CD4-positive, alpha-beta T cell treated with Interleukin-21 for 1 hour (primary cell): ENCODE data around the gene ELAVL1.
A peak's percentile ranks its signal among the peaks of the same experiment; 100 is the strongest.
"Not testable (repeated sequence)": the region's sequence is repeated elsewhere in the genome, so short reads cannot be mapped to it uniquely, and the experiment has no call there.

ENCODE experiments used
- DNase-seq: peaks from one replicate; pipeline ENCODE4 v3.0.0-alpha.2; 2020

Gene ELAVL1

GRCh38 chr19:7932930-7933300, 72.5 kb downstream of the ELAVL1 start:
- no peak for DNase-seq

DNA sequence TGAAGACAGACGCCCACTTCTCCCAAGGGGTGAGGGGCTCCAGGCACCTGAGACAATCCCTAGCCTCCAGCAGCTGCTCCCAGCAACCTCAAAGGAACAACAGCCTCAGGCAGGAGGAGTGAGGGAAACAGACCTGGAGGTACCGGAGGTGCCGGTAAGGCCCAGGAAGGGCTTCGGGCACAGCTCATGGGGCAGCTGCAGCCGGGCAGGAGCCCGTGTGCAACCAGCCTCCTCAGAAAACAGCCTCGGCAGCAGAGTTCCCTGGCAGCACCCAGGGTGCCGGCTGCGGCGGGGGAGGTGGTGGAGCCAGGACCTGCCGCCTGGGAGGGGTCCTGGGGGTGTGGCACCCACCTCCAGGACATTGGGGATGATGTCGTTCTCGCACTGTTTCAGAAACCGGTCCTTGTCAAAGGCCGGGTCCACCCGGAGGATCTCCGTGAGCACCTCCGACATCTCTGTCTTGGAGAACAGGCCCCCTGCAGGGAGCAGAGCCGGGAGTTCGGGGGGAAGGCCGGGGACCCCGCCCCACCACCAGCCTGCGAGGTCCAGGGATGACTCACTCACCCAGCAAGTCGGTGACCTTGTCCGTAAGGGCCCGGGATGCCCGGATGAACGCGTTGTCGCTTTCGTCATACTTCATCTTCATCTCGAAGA, 73.0 kb downstream of the ELAVL1 start:
- no peak for DNase-seq

- DNase-seq: no peak
Measured at GRCh38 chr19:7931221-7932061, 74.0 kb downstream of the ELAVL1 start.

GRCh38 chr19:7930765-7931164, 74.7 kb downstream of the ELAVL1 start:
- DNase-seq: no peak

GRCh38 chr19:7930030-7930429, 75.4 kb downstream of the ELAVL1 start:
- DNase-seq: not testable (repeated sequence)

- peak; percentile 77 for DNase-seq
Measured at GRCh38 chr19:7928741-7929701, 76.4 kb downstream of the ELAVL1 start.

DNA sequence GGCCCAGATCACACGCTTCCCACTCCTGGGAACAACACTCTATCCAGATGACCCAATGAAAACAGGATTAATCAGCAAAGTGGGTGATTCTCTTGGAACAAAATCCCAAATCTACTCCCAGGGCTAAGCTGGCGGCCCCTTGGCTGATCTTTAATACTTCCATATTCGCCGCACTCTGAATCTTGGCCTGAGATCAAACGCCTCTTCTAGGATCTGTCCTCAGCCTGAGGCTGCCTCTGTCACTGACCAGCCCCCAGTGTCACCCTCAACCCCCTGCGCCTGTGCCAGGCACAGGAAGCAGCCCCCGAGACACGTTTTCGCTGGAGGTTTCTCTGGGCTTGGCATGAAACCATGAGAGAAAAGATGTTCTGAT, 77.1 kb downstream of the ELAVL1 start:
- no peak for DNase-seq

DNA sequence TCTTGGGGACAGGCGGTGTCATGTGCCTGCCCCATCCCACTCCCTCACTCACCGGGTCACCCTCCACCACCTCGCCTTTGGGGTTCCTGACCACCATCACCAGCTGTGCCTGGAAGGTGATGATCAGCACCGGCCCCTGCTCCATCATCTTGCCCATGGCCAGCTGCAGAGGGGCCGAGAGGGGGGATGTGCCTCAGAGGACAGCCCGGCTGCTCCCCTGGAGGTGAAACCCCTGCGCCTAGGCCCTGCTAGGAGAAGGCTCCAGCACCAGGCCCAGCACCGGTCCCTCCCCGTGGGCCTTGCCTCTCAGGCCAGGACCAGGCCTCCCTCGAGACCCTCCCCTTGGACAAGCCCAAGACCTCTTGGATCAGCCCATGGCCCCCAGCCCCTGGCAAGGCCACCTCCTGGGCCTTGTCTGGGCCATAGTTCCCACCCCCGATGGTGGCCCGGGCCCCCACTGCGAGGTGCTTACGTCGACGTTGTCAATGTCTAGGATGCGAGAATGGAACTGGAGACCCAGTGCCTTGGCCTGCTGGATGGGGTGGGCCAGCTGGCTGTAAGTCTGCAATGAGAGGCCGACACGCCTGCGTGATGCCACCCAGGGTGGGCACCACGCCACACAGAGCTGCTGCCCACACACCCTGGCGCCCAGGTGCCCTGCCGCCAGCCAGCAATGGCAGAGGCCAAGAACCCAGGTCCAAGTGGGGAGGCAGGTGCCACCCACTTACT, 77.7 kb downstream of the ELAVL1 start:
- no peak for DNase-seq

GRCh38 chr19:7926727-7927604, 78.5 kb downstream of the ELAVL1 start:
- DNase-seq: no peak

DNA sequence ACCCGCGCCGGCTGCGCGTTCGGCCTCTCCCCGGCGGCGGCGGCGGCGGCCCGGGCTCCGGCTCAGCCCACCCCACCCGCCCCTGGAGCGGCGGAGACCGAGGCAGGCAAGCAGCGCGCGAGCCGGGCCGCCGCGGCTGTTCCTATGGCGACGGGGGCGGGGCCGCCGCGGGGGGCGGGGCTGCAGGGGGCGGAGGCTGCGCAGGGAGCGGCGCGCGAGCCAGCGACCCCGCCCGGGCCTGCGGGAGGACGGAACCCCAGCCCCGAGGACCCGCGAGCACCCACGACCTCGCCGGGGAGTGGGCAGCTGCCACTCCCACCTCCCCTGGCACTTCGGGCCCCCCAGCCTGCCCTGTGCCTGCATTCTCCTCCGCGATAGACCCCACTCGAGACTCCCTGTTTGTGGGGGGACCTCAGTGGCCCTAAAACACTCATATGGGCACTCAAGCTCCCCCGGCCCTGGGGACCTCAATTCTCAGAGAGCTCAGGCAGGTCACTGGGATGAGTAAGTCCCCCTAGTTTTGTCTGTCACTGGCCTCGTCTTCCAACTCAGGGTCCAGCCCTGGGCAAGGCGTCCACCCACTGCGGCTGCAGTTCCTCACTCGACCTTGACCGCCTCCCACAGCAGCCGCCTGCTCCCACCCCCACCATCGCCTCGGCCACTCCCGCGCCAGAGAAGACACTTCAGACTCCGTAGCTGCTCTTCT, 79.3 kb downstream of the ELAVL1 start, which contains the start of gene CTXN1:
Gene CTXN1, minus strand, starts transcription at position 115 of the 706 bp plus-strand sequence. CDS start 597 bp downstream, outside the sequence.
- peak; percentile 82 for DNase-seq

DNA sequence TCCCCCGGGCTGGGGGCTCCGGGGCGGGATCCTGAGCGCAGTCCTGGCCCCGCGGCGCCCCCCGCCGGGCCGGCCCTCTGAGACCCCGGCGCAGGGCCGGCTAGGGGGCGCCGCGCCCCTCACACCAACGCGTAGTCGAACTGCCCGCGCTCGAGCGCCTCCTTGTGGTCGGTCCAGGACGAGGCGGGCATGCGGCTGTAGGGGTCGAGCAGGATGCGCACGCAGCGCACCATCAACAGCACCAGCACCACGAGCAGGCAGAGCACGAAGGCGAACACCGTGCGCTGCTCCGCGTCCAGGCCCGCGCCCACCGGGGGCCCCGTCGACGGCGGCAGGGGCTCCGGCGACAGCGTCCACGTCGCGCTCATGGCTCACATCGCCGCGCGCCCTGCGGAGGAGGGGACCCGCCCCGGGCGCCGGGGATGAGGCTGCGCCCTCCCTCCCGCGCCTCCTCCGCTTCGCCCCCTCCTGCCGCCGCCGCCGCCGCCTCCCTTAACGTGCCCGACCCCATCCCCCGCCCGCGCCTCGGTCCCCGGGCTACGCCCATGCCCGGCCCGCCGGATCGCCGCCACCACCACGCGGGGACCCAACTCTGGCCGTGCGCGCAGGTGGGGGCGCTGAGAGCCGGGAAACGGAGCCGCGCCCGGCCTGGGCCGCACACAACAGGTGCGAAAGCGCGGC, 80.1 kb downstream of the ELAVL1 start:
- peak; percentile 76 for DNase-seq

- no peak for DNase-seq
Measured at GRCh38 chr19:7924651-7925170, 80.7 kb downstream of the ELAVL1 start.

DNA sequence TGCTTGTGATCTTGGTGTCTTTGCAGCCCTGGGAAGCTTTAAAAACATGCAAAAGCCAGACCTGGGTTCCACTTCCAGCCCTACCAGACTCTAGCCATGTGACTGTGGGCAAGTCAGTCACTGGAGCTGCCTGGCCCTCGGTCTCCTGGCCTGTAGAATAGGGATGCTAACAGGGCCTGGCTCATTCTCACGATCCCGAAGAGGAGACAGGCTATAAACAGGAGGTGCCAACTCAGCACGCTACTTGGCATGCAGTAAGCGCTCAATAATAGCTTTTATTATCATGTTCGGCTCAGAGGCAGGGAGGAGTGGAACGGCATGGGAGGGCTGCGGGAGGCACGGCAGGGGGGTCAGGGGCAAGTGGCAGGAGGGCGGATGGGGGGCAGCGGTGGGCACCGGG, 81.2 kb downstream of the ELAVL1 start:
- DNase-seq: no peak

DNA sequence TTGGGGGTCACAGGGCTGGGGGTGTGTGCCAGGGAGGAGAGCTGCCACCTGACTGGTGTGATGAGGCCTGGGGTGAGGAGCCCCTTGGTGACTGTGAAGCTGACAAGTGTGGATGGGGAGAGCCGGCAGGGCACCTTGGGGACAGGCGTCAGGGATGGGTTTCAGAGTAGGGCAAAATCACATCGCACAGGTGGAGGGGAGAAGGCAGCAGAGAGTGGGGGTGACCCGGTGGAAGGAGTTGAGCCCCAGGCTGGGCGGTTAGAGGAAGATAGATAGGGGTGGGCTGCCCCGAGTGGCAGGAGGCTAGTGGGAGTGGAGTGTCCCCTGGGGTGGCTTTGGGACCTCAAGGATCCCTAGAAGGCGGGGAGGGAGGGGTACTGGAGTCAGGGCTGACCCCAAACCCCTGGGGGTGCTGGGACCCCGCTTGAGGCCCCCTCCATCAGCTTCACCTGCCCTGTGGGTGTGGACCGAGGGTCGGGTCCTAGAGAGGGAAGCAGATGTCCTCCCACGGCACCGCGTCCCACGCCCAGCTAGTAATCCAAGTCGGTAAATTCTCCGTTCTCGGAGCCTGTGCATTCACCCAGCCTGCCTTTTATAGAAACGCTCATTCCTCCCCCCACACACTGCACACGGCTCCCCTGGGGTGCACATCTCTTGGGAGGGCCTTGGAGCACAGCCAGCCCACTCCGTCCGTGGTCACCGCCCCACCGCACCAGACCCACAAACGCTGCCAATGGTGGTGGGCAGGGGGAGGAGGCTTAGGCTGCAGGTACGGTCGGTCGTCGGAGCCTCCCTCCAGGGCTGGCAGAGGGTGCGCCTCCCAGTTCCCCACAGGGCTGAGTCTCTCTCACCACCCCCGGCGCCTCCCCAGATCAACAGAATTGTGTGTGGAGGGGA, 81.9 kb downstream of the ELAVL1 start:
- no peak for DNase-seq

- no peak for DNase-seq
Measured at GRCh38 chr19:7922836-7923195, 82.6 kb downstream of the ELAVL1 start.

DNA sequence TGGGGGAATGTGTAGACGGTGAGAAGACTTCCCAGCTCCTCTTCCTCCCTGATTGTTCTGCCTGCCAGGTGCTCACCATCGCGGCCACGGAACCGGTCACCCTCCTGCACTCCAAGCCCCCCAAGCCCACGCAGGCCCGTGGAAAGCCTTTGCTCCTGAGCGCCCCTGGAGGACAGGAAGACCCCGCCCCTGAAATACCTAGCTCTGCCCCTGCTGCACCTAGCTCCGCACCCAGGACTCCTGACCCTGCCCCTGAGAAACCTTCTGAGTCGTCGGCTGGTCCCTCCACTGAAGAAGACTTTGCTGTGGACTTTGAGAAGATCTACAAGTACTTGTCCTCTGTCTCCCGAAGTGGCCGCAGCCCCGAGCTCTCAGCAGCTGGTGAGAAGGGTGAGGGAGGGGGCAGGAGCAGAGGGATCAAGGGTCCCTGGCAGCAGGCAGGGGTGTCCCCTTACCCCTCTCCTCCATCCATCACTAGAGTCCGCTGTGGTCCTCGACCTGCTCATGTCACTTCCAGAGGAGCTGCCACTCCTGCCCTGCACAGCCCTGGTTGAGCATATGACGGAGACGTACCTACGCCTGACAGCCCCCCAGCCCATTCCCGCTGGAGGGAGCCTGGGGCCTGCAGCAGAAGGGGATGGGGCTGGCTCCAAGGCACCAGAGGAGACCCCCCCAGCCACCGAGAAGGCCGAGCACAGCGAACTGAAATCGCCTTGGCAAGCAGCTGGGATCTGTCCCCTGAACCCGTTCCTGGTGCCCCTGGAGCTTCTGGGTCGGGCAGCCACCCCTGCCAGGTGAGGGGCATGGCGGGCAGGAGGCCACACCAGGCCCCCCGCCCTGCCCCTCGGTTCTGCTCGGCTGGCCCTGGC, 83.2 kb downstream of the ELAVL1 start:
- no peak for DNase-seq

DNA sequence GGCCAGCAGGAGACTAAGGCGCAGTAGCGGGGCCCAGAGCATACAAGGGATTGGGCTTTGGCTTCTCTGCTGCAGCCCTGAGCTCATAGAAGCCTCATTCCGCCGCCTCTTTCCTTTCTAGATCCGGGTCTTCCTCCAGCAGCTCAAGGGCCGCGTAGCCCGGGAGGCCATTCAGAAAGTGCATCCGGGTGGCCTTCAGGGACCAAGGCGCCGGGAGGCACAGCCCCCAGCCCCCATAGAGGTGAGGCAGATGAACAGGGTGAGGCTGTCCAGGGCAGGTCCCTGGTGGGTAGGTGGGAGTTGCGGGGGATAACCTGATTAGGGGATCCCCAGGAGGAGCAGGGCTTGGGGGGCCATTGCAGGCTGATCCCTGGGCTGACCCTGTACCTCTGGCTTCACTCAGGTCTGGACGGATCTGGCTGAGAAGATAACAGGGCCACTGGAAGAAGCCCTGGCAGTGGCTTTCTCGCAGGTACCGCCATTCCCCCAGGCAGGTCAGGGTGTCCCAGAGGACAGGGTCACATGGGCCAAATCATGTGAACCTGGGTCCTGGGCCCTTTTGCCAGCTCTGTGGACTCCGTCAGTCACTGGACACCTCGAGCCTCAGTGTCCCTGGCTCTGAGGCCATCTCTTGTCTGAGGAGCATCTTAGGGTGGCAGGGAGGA, 84.0 kb downstream of the ELAVL1 start:
- no peak for DNase-seq
